Fibroblast of peridontal ligament (primary cell): ENCODE results near the gene CGRRF1.

Experiments
- DNase-seq: peaks from one replicate; pipeline ENCODE4 v3.0.0-alpha.2; 2010; ENCODE audit errors: extremely low read depth

CGRRF1 gene

DNA sequence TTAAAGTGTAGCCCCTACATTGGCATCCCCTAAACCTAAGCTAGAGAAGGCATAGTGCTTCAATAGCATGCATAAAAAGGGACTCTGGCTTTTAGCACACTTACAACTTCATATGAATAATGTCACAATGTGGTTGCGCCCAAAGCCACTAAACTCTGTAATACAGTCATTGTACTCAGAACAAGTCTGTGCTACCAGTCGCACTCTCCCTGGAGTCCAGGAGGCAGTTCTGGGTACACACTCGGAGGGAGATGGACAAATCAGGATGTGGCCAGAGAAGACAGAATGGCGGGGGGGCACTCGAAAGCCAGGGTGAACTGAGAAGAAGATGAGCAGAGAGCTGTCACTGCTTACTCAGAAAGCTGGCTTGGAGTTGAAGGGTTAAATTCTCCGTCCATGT lies 67.8 kb downstream of the CGRRF1 start:
- DNase-seq, result no peak

GRCh38 chr14:54577977-54578376 lies 68.3 kb downstream of the CGRRF1 start:
- DNase-seq, result peak; percentile 76

DNA sequence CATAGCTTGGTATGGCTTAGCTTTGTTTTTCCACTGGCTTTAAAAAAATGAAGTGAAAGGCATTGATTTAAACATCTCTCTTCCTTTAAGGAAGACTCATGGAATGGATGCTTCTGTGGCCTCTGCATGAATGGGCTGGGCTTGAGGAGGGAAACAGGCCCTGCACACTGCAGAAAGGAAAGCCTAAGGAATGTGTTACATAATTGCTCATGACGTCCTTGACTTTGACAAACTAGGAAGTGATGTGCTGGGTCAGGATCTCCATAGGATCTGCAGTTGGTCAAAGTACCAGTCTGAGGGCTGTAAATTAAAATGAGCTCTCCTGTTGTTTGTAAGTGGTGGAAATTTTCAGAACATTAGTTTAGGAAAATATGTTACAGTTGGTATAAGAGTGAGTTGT lies 69.9 kb downstream of the CGRRF1 start:
- DNase-seq, result peak; percentile 75

- no peak for DNase-seq
Observed at GRCh38 chr14:54580933-54581332, 71.2 kb downstream of the CGRRF1 start.

DNA sequence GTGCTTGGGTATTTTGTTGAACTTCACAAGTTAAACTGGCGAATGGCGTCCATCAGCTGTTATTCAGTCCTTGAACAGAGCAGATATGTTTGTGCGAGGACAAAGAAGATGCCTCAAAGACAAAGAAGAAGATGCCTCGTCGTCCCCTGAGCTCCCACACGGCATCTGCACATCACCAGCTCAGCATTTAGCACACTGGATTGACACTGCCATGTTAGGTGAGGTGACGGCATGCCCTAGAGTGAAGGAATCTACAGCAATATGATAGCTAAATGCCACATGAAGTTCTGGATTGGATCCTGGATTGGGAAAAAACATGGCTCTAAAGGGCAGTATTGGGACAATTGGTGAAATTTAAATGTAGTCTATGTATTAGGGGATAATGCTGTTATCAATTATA lies 72.6 kb downstream of the CGRRF1 start:
- no peak for DNase-seq

- DNase-seq, result no peak
Observed at GRCh38 chr14:54584097-54584496, 74.4 kb downstream of the CGRRF1 start.

DNA sequence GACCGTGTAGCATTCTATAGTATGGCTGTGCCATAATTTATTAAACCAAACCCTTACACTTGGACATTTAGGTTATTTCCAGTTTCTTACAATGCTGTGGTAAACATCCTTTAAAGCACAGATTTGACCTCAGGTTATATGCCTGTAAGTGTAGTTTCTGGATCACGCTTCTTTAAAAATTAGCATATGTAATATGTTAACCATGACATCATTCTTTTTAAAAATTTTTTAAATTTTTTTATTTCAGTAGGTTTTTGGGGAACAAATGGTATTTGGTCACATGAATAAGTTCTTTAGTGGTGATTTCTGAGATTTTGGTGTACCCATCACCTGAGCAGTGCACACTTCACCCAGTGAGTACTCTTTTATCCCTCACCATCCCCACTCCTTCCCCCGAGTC lies 75.5 kb downstream of the CGRRF1 start:
- DNase-seq, result no peak
